ENCODE measurements around the gene ZNRD2.

DNA sequence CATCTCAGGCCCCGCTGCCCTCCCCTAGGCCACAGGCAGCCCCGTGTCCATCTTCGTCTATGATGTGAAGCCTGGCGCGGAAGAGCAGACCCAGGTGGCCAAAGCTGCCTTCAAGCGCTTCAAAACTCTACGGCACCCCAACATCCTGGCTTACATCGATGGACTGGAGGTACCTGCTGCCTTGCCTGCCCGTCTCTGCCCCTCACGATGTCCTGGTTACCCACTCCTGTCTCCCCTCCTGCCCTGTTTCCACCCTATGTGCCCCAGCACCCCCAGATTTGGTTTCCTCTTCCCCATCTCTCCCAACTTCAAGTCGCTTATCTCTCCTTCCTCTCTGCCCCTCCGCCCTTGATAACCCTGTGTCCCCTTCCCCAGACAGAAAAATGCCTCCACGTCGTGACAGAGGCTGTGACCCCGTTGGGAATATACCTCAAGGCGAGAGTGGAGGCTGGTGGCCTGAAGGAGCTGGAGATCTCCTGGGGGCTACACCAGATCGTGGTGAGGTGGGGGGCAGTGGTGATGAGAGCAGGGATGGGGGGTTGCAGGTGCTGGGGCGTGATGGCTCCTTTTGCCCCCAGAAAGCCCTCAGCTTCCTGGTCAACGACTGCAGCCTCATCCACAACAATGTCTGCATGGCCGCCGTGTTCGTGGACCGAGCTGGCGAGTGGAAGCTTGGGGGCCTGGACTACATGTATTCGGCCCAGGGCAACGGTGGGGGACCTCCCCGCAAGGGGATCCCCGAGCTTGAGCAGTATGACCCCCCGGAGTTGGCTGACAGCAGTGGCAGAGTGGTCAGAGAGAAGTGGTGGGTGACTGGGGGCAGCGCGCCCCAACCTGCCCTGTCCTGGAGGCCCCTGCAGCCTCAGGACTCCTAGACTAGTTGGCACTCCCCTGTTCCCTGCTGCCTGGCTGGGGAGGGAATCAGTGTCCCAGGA lies 44.5 kb upstream of the ZNRD2 start:
- TF ChIP-seq, protein P1, sequence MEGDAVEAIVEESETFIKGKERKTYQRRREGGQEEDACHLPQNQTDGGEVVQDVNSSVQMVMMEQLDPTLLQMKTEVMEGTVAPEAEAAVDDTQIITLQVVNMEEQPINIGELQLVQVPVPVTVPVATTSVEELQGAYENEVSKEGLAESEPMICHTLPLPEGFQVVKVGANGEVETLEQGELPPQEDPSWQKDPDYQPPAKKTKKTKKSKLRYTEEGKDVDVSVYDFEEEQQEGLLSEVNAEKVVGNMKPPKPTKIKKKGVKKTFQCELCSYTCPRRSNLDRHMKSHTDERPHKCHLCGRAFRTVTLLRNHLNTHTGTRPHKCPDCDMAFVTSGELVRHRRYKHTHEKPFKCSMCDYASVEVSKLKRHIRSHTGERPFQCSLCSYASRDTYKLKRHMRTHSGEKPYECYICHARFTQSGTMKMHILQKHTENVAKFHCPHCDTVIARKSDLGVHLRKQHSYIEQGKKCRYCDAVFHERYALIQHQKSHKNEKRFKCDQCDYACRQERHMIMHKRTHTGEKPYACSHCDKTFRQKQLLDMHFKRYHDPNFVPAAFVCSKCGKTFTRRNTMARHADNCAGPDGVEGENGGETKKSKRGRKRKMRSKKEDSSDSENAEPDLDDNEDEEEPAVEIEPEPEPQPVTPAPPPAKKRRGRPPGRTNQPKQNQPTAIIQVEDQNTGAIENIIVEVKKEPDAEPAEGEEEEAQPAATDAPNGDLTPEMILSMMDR (IDR thresholded peaks at IDR 0.05), result no peak
- no peak for TF ChIP-seq POLR2A (IDR thresholded peaks at IDR 0.05)
- no peak for TF ChIP-seq POLR2AphosphoS5 (IDR thresholded peaks at IDR 0.05; ENCODE audit: insufficient read depth in 1 of 2, low read depth in 1 of 2)

Measured in vagina (tissue), 2 donors.